Gastrocnemius medialis (tissue), 4 donors: ENCODE measurements around the gene IL31. TPM values are rescaled to one million over a fixed set of nuclear protein-coding genes. Genes with fewer than 3 reads are reported as not detected.

ENCODE experiments used
- ATAC-seq, 2 donors: fragments of 150-250 bp; one replicate each; pipeline ENCODE4 v1.9.1; 2016
- DNase-seq, 2 donors: peaks; one replicate each; pipeline ENCODE4 v3.0.0-alpha.2; 2019
- H3K27ac ChIP-seq, 4 donors: fragments of 200-600 bp; sonication (generic); 1 replicate in 1 of 4; 2 replicates in 3 of 4; pipeline ENCODE4 v1.5.1; 2016 to 2018; ENCODE audit warnings: mild to moderate bottlenecking in 2 of 4, moderate library complexity in 1 of 4
- H3K27me3 ChIP-seq, 3 donors: fragments of 200-600 bp; sonication (generic) in 2 of 3; 1 replicate in 1 of 3; 2 replicates in 2 of 3; pipeline versions ENCODE4 v1.5.1 to v1.6.0; 2016 to 2019; ENCODE audit warnings: mild to moderate bottlenecking in 1 of 3, moderate library complexity in 1 of 3
- H3K36me3 ChIP-seq, 2 donors: fragments of 200-600 bp; sonication (generic) in 1 of 2; one replicate each; pipeline ENCODE4 v1.5.1; 2017 to 2018
- H3K4me1 ChIP-seq, 2 donors: fragments of 200-600 bp; sonication (generic) in 1 of 2; one replicate each; pipeline ENCODE4 v1.5.1; 2016 to 2017; ENCODE audit warnings: mild to moderate bottlenecking in 2 of 2
- H3K4me3 ChIP-seq, 4 donors: fragments of 200-600 bp; sonication (generic) in 3 of 4; 1 replicate in 1 of 4; 2 replicates in 3 of 4; pipeline ENCODE4 v1.5.1; 2016 to 2019; ENCODE audit warnings: mild to moderate bottlenecking in 2 of 4
- H3K9me3 ChIP-seq, 3 donors: fragments of 200-600 bp; sonication (generic) in 2 of 3; 1 replicate in 1 of 3; 2 replicates in 2 of 3; pipeline ENCODE4 v1.5.1; 2016 to 2019
- POLR2A ChIP-seq, 2 donors: fragments of 450-650 bp; IDR thresholded peaks; one replicate each; pipeline ENCODE4 v1.6.1; 2017; ENCODE audit warnings: antibody characterized with exemption in 2 of 2, mild to moderate bottlenecking in 2 of 2, moderate library complexity in 2 of 2
- in situ Hi-C, 4 donors: fragments of 200-750 bp; cut with MboI; loops; one replicate each; pipeline versions ENCODE4 v1.15.0 to v1.8.0; 2017; ENCODE audit warnings: low sequenced_read_pairs in 4 of 4
- intact Hi-C: fragments of 100-400 bp; cut with DNase I; formaldehyde crosslinking; loops from one replicate; pipeline ENCODE4 v1.15.1; 2023; ENCODE audit warnings: low total_unique reads
- total RNA-seq, 4 donors: library from RNA; depleted of rRNA; stranded (reverse); fragments of >200 nt; gene quantifications; one replicate each; pipeline versions ENCODE4 v1.1.0 to v1.2.3, GENCODE V29; 2016
- TF ChIP-seq, protein P1 (sequence below), 5 experiments: fragments of 450-650 bp in 3 of 5; fragments of 200-600 bp in 2 of 5; sonication (generic) in 2 of 5; IDR thresholded peaks in 4 of 5; conservative IDR thresholded peaks in 1 of 5; 1 replicate in 4 of 5; 2 replicates in 1 of 5; pipeline ENCODE4 v1.5.1; 2016 to 2019; ENCODE audit warnings: antibody characterized with exemption in 5 of 5, mild to moderate bottlenecking in 3 of 5, moderate library complexity in 3 of 5

The IL31 gene
- total RNA-seq, 4 donors from 2014 or later, result not detected

DNA sequence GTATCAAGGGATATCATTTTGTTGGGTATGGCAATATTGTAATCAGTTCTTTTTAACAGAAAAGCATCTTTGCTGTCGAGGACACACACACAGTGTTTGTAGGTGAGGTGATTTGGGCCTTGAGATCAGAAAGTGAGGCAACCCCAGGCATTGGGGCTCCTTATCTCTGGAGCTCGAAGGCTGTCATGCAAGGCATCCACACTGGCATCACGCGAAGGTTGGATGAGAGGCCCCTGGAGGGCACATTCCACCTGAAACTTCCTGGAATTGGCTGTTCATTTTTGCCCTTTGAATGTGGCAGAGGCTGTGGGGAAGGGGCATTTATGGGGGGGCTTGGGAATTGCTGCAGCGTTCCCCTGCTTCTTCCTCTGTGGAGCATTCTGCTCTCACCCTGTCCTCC is 45.5 kb downstream of the IL31 start:
- peaks cover 4 to 61% of the 10 kb centered on the region in 2 donors for H3K36me3 ChIP-seq
- TF ChIP-seq POLR2A (IDR thresholded peaks at IDR 0.05), result no peak
- TF ChIP-seq, protein P1, sequence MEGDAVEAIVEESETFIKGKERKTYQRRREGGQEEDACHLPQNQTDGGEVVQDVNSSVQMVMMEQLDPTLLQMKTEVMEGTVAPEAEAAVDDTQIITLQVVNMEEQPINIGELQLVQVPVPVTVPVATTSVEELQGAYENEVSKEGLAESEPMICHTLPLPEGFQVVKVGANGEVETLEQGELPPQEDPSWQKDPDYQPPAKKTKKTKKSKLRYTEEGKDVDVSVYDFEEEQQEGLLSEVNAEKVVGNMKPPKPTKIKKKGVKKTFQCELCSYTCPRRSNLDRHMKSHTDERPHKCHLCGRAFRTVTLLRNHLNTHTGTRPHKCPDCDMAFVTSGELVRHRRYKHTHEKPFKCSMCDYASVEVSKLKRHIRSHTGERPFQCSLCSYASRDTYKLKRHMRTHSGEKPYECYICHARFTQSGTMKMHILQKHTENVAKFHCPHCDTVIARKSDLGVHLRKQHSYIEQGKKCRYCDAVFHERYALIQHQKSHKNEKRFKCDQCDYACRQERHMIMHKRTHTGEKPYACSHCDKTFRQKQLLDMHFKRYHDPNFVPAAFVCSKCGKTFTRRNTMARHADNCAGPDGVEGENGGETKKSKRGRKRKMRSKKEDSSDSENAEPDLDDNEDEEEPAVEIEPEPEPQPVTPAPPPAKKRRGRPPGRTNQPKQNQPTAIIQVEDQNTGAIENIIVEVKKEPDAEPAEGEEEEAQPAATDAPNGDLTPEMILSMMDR (IDR thresholded peaks at IDR 0.05 in 4 of 5, conservative IDR thresholded peaks at IDR 0.05 in 1 of 5), result no peak
- peaks cover 33 to 40% of the 10 kb centered on the region in 2 donors for H3K4me1 ChIP-seq
- H3K27ac ChIP-seq, result peak overlapping the region in 1 of 4 donors; percentile 92
- no peaks in the 10 kb centered on the region for H3K9me3 ChIP-seq
- intact Hi-C loops, result no loop called here
- no peaks in the 10 kb centered on the region for H3K27me3 ChIP-seq
- DNase-seq (no peak), ATAC-seq (no peak)
- in situ Hi-C loops, result loop anchor here in 1 of 4 donors (5.0 kb wide), 1 partner anchor 71 kb away; no protein-coding TSS in a partner anchor
- no peak overlapping the region for H3K4me3 ChIP-seq

DNA sequence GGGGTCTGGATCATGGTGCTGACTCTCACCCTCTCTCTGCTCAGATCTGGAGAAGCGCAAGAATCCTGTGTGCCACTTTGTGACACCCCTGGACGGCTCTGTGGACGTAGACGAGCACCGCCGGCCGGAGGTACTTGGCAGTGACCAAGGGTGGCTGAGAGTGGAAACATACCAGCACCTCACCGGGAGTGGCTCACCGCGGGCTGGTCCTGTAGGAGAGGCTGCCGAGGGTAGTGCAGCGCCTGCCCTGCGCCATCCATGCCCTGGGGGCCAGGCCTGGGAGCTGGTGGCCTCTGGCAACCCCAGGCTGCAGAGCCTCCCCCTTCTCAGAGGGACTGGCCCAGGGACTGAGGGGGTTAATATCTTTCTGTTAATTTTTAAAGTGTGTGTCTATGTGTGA is 46.2 kb downstream of the IL31 start:
- intact Hi-C loops (no loop called here), in situ Hi-C loops (loop anchor here in 1 of 4 donors (5.0 kb wide), 1 partner anchor 71 kb away; no protein-coding TSS in a partner anchor)
- H3K27ac ChIP-seq, result peak overlapping the region; percentile 86 to 97 (median 90)
- ATAC-seq (no peak), DNase-seq (no peak)
- H3K9me3 ChIP-seq, result no peaks in the 10 kb centered on the region
- TF ChIP-seq POLR2A (IDR thresholded peaks at IDR 0.05), result no peak
- H3K27me3 ChIP-seq, result no peaks in the 10 kb centered on the region
- H3K4me3 ChIP-seq, result no peak overlapping the region
- H3K36me3 ChIP-seq, result peaks cover 4 to 54% of the 10 kb centered on the region in 2 donors
- H3K4me1 ChIP-seq, result peaks cover 40 to 47% of the 10 kb centered on the region in 2 donors

- ATAC-seq, result no peak
- Histone ChIP-seq H3K4me1 (peaks cover 45 to 51% of the 10 kb centered on the region in 2 donors), H3K9me3 (no peaks in the 10 kb centered on the region), H3K36me3 (peaks cover 4 to 45% of the 10 kb centered on the region in 2 donors), H3K4me3 (no peak overlapping the region), H3K27me3 (no peaks in the 10 kb centered on the region), H3K27ac (peak overlapping the region; percentile 86 to 97 (median 90))
- no peak for DNase-seq
- intact Hi-C loops (no loop called here), in situ Hi-C loops (loop anchor here in 1 of 4 donors (5.0 kb wide), 1 partner anchor 70 kb away; no protein-coding TSS in a partner anchor)
- no peak for TF ChIP-seq POLR2A (IDR thresholded peaks at IDR 0.05)
- TF ChIP-seq, protein P1 (IDR thresholded peaks at IDR 0.05 in 4 of 5, conservative IDR thresholded peaks at IDR 0.05 in 1 of 5), result peak in 1 of 5 experiments; percentile 27
Observed at GRCh38 chr12:122126713-122127597, 47.1 kb downstream of the IL31 start.

DNA sequence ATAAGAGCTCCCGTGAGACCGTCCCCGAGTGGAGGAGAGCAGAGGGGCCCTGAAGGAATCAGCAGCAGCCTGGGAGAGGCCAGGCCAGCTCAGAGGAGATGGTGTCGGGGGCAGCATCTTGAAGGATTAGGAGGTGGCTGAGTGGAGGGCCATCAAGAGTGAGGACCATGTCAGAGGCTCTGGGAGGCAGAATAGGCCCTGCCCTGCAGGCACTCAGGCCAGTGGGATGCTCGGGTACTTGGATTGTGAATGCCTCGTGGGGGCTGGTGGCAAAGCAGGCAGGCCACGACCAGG is 47.7 kb downstream of the IL31 start:
- peak overlapping the region; percentile 86 to 97 (median 90) for H3K27ac ChIP-seq
- intact Hi-C loops, result no loop called here
- in situ Hi-C loops, result loop anchor here in 1 of 4 donors (5.0 kb wide), 1 partner anchor 69 kb away; no protein-coding TSS in a partner anchor

More for the DNA sequence above, 47.7 kb downstream of the IL31 start:
- H3K4me1 ChIP-seq, result peaks cover 51 to 57% of the 10 kb centered on the region in 2 donors
- peaks cover 4 to 40% of the 10 kb centered on the region in 2 donors for H3K36me3 ChIP-seq
- H3K27me3 ChIP-seq, result no peaks in the 10 kb centered on the region
- no peak overlapping the region for H3K4me3 ChIP-seq
- no peaks in the 10 kb centered on the region for H3K9me3 ChIP-seq
- TF ChIP-seq, protein P1 (IDR thresholded peaks at IDR 0.05 in 4 of 5, conservative IDR thresholded peaks at IDR 0.05 in 1 of 5), result no peak
- no peak for TF ChIP-seq POLR2A (IDR thresholded peaks at IDR 0.05)
- DNase-seq (no peak), ATAC-seq (no peak)
